HCT116 (cell line): Measurements from ENCODE around the gene TOMM40L. TPM values are rescaled to one million over a fixed set of nuclear protein-coding genes. Genes with fewer than 3 reads are reported as not detected.

Experiments
- ATAC-seq: fragments of 200-7000 bp; cut with Tn5 transposase; 2 replicates; pipeline ENCODE4 v1.9.1; 2020; ENCODE audit warnings: mild to moderate bottlenecking, moderate library complexity
- BruUV-seq: library from RNA; stranded (reverse); fragments of 400-500 nt; replicated peaks from 2 replicates; lab custom pipeline; 2021; lab: Mats Ljungman, UMichigan
- CTCF ChIA-PET: fragments of 300-600 bp; sonication (Branson Sonifier 250); formaldehyde crosslinking; loops from one replicate; lab custom pipeline; 2021; ENCODE audit warnings: antibody characterized with exemption; lab: Charles Lee
- POLR2A ChIA-PET: fragments of 300-600, 350-600 bp; sonication (Branson Sonifier 250); formaldehyde crosslinking; loops from one replicate; lab custom pipeline; 2021; ENCODE audit warnings: antibody characterized with exemption; lab: Charles Lee
- RAD21 ChIA-PET, 2 experiments: fragments of 300-600 bp; sonication (Branson Sonifier 250); formaldehyde crosslinking; loops; one replicate each; lab custom pipeline; 2023; ENCODE audit warnings: low total read pairs in 2 of 2; ENCODE audit not compliant: uncharacterized antibody in 2 of 2, unreplicated experiment in 2 of 2, low non-redundant PET in 1 of 2; lab: Charles Lee
- DNase-seq: peaks from one replicate; pipeline ENCODE4 v3.0.0-alpha.2; 2010; ENCODE audit warnings: low read depth, low spot score
- H2AFZ ChIP-seq: fragments of 200-600 bp; shearing (Covaris generic), sonication (generic); 2 replicates; pipeline ENCODE4 v1.6.1; 2017; ENCODE audit warnings: low read depth, mixed run types, mixed read lengths, antibody characterized with exemption, low read length; ENCODE audit not compliant: poor library complexity, severe bottlenecking
- H3K27ac ChIP-seq: 2 replicates; pipeline ENCODE4 v1.5.1; 2012; ENCODE audit warnings: low read depth, low read length
- H3K27me3 ChIP-seq: fragments of 200-600 bp; sonication (generic); 2 replicates; pipeline ENCODE4 v1.6.1; 2016; ENCODE audit warnings: mixed run types, low read length, mixed read lengths; ENCODE audit not compliant: insufficient read depth
- H3K36me3 ChIP-seq, 2 experiments: fragments of 200-500 bp in 1 of 2; fragments of 200-600 bp in 1 of 2; sonication (Bioruptor generic) in 1 of 2; sonication (generic) in 1 of 2; 2 replicates each; pipeline versions ENCODE4 v1.5.1 to v1.6.1; 2014 to 2016; ENCODE audit warnings: low read length in 2 of 2, inconsistent platforms in 1 of 2, mixed read lengths in 1 of 2, mixed run types in 1 of 2; ENCODE audit not compliant: insufficient read depth in 2 of 2, control insufficient read depth in 1 of 2
- H3K4me1 ChIP-seq, 2 experiments: fragments of 200-600 bp in 1 of 2; sonication (generic) in 1 of 2; 2 replicates each; pipeline versions ENCODE4 v1.5.1 to v1.6.1; 2012 to 2017; ENCODE audit warnings: low read length in 2 of 2, inconsistent platforms in 1 of 2, mild to moderate bottlenecking in 1 of 2, mixed read lengths in 1 of 2, mixed run types in 1 of 2, moderate library complexity in 1 of 2; ENCODE audit not compliant: insufficient read depth in 2 of 2, control insufficient read depth in 1 of 2
- H3K4me2 ChIP-seq: fragments of 200-600 bp; sonication (generic); 2 replicates; pipeline ENCODE4 v1.6.1; 2017; ENCODE audit warnings: mixed run types, low read length, mixed read lengths
- H3K4me3 ChIP-seq, 2 experiments: fragments of 200-600 bp in 1 of 2; sonication (generic) in 1 of 2; replicated peaks in 1 of 2; 2 replicates each; pipeline ENCODE4 v1.5.1; 2011 to 2016; ENCODE audit warnings: low read length in 2 of 2, control low read depth in 1 of 2, low read depth in 1 of 2, mild to moderate bottlenecking in 1 of 2, mixed read lengths in 1 of 2, mixed run types in 1 of 2
- H3K79me2 ChIP-seq: fragments of 200-600 bp; sonication (generic); 2 replicates; pipeline ENCODE4 v1.6.1; 2017; ENCODE audit warnings: mild to moderate bottlenecking, mixed run types, low read length, moderate library complexity, mixed read lengths; ENCODE audit not compliant: insufficient read depth
- H3K9ac ChIP-seq: fragments of 200-600 bp; sonication (generic); 2 replicates; pipeline ENCODE4 v1.6.1; 2016; ENCODE audit warnings: low read length, mixed read lengths
- H3K9me2 ChIP-seq: fragments of 200-600 bp; sonication (generic), shearing (Covaris generic); 2 replicates; pipeline ENCODE4 v1.6.1; 2017; ENCODE audit warnings: mixed run types, mild to moderate bottlenecking, moderate library complexity; ENCODE audit not compliant: insufficient read depth
- H3K9me3 ChIP-seq, 2 experiments: fragments of 200-500 bp in 1 of 2; fragments of 200-600 bp in 1 of 2; sonication (Bioruptor generic) in 1 of 2; sonication (generic) in 1 of 2; 2 replicates each; pipeline ENCODE4 v1.6.1; 2014 to 2017; ENCODE audit warnings: low read length in 2 of 2, mixed read lengths in 2 of 2, inconsistent platforms in 1 of 2, low read depth in 1 of 2, mild to moderate bottlenecking in 1 of 2, mixed run types in 1 of 2, moderate library complexity in 1 of 2; ENCODE audit not compliant: control insufficient read depth in 1 of 2, insufficient read depth in 1 of 2
- H4K20me1 ChIP-seq: fragments of 200-600 bp; sonication (generic), shearing (Covaris generic); 2 replicates; pipeline ENCODE4 v1.6.1; 2017; ENCODE audit warnings: mixed run types, mild to moderate bottlenecking, moderate library complexity; ENCODE audit not compliant: insufficient read depth
- CBX3 ChIP-seq: IDR thresholded peaks from 2 replicates; pipeline ENCODE4 v1.6.1; 2012; ENCODE audit warnings: low read depth
- CEBPB ChIP-seq: IDR thresholded peaks from 2 replicates; pipeline ENCODE4 v1.6.1; 2012; ENCODE audit warnings: low read depth
- ELF1 ChIP-seq: IDR thresholded peaks from 2 replicates; pipeline ENCODE4 v1.6.1; 2012; ENCODE audit warnings: low read depth, borderline replicate concordance
- EZH2 ChIP-seq: fragments of 200-600 bp; sonication (generic); IDR thresholded peaks from 2 replicates; pipeline ENCODE4 v1.6.1; 2017; ENCODE audit warnings: antibody characterized with exemption, mixed run types
- EZH2phosphoT487 ChIP-seq: fragments of 200-600 bp; IDR thresholded peaks from 2 replicates; pipeline ENCODE4 v1.6.1; 2018; ENCODE audit warnings: antibody characterized with exemption, borderline replicate concordance
- FOSL1 ChIP-seq: IDR thresholded peaks from 2 replicates; pipeline ENCODE4 v1.6.1; 2012; ENCODE audit warnings: low read depth
- JUND ChIP-seq: IDR thresholded peaks from 2 replicates; pipeline ENCODE4 v1.6.1; 2012
- POLR2AphosphoS5 ChIP-seq: IDR thresholded peaks from 2 replicates; pipeline ENCODE4 v1.6.1; 2011; ENCODE audit warnings: mild to moderate bottlenecking, low read depth, low read length, moderate library complexity
- RAD21 ChIP-seq: IDR thresholded peaks from 2 replicates; pipeline ENCODE4 v1.6.1; 2012; ENCODE audit warnings: low read depth, mild to moderate bottlenecking
- SIN3A ChIP-seq: IDR thresholded peaks from 2 replicates; pipeline ENCODE4 v1.6.1; 2012; ENCODE audit warnings: low read depth
- SRF ChIP-seq: IDR thresholded peaks from 2 replicates; pipeline ENCODE4 v1.6.1; 2012; ENCODE audit warnings: low read depth
- YY1 ChIP-seq: IDR thresholded peaks from 2 replicates; pipeline ENCODE4 v1.6.1; 2011; ENCODE audit warnings: low read length, low read depth, moderate library complexity, mild to moderate bottlenecking; ENCODE audit not compliant: insufficient replicate concordance; ENCODE audit errors: extremely low read depth
- ZFX ChIP-seq: fragments of 450-650 bp; IDR thresholded peaks from 2 replicates; pipeline ENCODE4 v1.6.1; 2017
- ZNF274 ChIP-seq: fragments of 200-500 bp; sonication (Bioruptor generic); IDR thresholded peaks from 2 replicates; pipeline ENCODE4 v1.6.1; 2014; ENCODE audit warnings: mild to moderate bottlenecking, low read depth, low read length, inconsistent platforms
- intact Hi-C: fragments of 100-400 bp; cut with micrococcal nuclease; formaldehyde crosslinking; loops from 2 replicates; pipeline ENCODE4 v1.10.0; 2022
- total RNA-seq: library from RNA; stranded (reverse); gene quantifications from one replicate; pipeline ENCODE4 v1.2.1, GENCODE V29; 2021; ENCODE audit not compliant: unreplicated experiment
- TF ChIP-seq, protein P1 (sequence below): IDR thresholded peaks from 2 replicates; pipeline ENCODE4 v1.6.1; 2011; ENCODE audit warnings: mild to moderate bottlenecking, low read length, moderate library complexity; ENCODE audit not compliant: insufficient replicate concordance; ENCODE audit errors: extremely low read depth
- TF ChIP-seq, protein P2 (sequence below): IDR thresholded peaks from 2 replicates; pipeline ENCODE4 v1.6.1; 2012; ENCODE audit warnings: low read depth
- TF ChIP-seq, protein P3 (sequence below): IDR thresholded peaks from 2 replicates; pipeline ENCODE4 v1.6.1; 2012

TOMM40L gene
- total RNA-seq, 1 experiment from 2014 or later: 9.8 TPM

- no peak for ATAC-seq
- no peak for TF ChIP-seq EZH2
- TF ChIP-seq, protein P1, sequence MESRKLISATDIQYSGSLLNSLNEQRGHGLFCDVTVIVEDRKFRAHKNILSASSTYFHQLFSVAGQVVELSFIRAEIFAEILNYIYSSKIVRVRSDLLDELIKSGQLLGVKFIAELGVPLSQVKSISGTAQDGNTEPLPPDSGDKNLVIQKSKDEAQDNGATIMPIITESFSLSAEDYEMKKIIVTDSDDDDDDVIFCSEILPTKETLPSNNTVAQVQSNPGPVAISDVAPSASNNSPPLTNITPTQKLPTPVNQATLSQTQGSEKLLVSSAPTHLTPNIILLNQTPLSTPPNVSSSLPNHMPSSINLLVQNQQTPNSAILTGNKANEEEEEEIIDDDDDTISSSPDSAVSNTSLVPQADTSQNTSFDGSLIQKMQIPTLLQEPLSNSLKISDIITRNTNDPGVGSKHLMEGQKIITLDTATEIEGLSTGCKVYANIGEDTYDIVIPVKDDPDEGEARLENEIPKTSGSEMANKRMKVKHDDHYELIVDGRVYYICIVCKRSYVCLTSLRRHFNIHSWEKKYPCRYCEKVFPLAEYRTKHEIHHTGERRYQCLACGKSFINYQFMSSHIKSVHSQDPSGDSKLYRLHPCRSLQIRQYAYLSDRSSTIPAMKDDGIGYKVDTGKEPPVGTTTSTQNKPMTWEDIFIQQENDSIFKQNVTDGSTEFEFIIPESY: no peak
- TF ChIP-seq YY1: no peak
- no peak for TF ChIP-seq FOSL1
- no peak for TF ChIP-seq EZH2phosphoT487
- no peak for TF ChIP-seq ZNF274
- no peak for TF ChIP-seq JUND
- TF ChIP-seq, protein P2, sequence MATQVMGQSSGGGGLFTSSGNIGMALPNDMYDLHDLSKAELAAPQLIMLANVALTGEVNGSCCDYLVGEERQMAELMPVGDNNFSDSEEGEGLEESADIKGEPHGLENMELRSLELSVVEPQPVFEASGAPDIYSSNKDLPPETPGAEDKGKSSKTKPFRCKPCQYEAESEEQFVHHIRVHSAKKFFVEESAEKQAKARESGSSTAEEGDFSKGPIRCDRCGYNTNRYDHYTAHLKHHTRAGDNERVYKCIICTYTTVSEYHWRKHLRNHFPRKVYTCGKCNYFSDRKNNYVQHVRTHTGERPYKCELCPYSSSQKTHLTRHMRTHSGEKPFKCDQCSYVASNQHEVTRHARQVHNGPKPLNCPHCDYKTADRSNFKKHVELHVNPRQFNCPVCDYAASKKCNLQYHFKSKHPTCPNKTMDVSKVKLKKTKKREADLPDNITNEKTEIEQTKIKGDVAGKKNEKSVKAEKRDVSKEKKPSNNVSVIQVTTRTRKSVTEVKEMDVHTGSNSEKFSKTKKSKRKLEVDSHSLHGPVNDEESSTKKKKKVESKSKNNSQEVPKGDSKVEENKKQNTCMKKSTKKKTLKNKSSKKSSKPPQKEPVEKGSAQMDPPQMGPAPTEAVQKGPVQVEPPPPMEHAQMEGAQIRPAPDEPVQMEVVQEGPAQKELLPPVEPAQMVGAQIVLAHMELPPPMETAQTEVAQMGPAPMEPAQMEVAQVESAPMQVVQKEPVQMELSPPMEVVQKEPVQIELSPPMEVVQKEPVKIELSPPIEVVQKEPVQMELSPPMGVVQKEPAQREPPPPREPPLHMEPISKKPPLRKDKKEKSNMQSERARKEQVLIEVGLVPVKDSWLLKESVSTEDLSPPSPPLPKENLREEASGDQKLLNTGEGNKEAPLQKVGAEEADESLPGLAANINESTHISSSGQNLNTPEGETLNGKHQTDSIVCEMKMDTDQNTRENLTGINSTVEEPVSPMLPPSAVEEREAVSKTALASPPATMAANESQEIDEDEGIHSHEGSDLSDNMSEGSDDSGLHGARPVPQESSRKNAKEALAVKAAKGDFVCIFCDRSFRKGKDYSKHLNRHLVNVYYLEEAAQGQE: no peak
- no peak for TF ChIP-seq ZFX
- no peak for TF ChIP-seq SIN3A
- no peak for TF ChIP-seq ELF1
- TF ChIP-seq SRF: no peak
- TF ChIP-seq, protein P3, sequence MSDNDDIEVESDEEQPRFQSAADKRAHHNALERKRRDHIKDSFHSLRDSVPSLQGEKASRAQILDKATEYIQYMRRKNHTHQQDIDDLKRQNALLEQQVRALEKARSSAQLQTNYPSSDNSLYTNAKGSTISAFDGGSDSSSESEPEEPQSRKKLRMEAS: no peak
- no peak for TF ChIP-seq RAD21
- no peak for TF ChIP-seq CEBPB
- no peak for TF ChIP-seq CBX3
- TF ChIP-seq POLR2AphosphoS5: no peak
- TF ChIP-seq, all 23 proteins: peak for 0
- Histone ChIP-seq H3K79me2 (no peaks in the 10 kb centered on the region), H3K27ac (no peak overlapping the region), H3K27me3 (no peaks in the 10 kb centered on the region), H3K4me1 (peaks cover 10 to 18% of the 10 kb centered on the region in 2 experiments; a peak in 3 of 4 replicates), H3K4me3 (no peak overlapping the region), H2AFZ (no peak overlapping the region), H4K20me1 (no peaks in the 10 kb centered on the region), H3K4me2 (no peak overlapping the region), H3K9ac (no peak overlapping the region), H3K9me3 (no peaks in the 10 kb centered on the region), H3K36me3 (no peaks in the 10 kb centered on the region), H3K9me2 (0 out of 2 replicates have a peak, but pooled peaks cover 3% of the 10 kb centered on the region)
- no peak for DNase-seq
- no TSS peak for BruUV-seq
- RAD21 ChIA-PET: no interaction called here
- intact Hi-C loops: no loop called here
- CTCF ChIA-PET: interaction anchor here (1.3 kb wide), 1 partner anchor 20 kb away, joined by 4 read pairs; the partner anchor contains the start of gene NDUFS2
- POLR2A ChIA-PET: no interaction called here
Measured at GRCh38 chr1:161222175-161223019, 3.5 kb upstream of the TOMM40L start.
